Upper lobe of left lung (tissue), 4 donors: ENCODE results near the gene ACY1.

Experiments used
- CTCF ChIP-seq, 6 experiments: fragments of 450-650 bp in 4 of 6; fragments of 200-600 bp in 2 of 6; sonication (generic) in 2 of 6; IDR thresholded peaks; one replicate each; pipeline ENCODE4 v1.5.1; 2016 to 2019; ENCODE audit warnings: antibody characterized with exemption in 6 of 6
- EP300 ChIP-seq, 4 donors: sonication (generic); formaldehyde crosslinking; IDR thresholded peaks; one replicate each; pipeline ENCODE4 v1.5.1; 2017; ENCODE audit warnings: antibody characterized with exemption in 4 of 4, control low read depth in 2 of 4
- POLR2A ChIP-seq, 4 donors: fragments of 450-650 bp; IDR thresholded peaks; one replicate each; pipeline ENCODE4 v1.5.1; 2016 to 2017; ENCODE audit warnings: antibody characterized with exemption in 4 of 4, mild to moderate bottlenecking in 2 of 4
- POLR2AphosphoS5 ChIP-seq, 2 donors: sonication (generic); formaldehyde crosslinking; IDR thresholded peaks; one replicate each; pipeline ENCODE4 v1.5.1; 2017; ENCODE audit warnings: antibody characterized with exemption in 2 of 2

- TF ChIP-seq CTCF (IDR thresholded peaks at IDR 0.05) (no peak), POLR2A (IDR thresholded peaks at IDR 0.05) (no peak), EP300 (IDR thresholded peaks at IDR 0.05) (peak in 1 of 4 donors; percentile 57), POLR2AphosphoS5 (IDR thresholded peaks at IDR 0.05) (peak in 1 of 2 donors; percentile 47)
Measured at GRCh38 chr3:52022323-52023100, 39.2 kb downstream of the ACY1 start.
